H1 (cell line): ENCODE data around the gene TRIM29. TPM values are rescaled to one million over a fixed set of nuclear protein-coding genes. Genes with fewer than 3 reads are reported as not detected.

Experiments used
- CTCF ChIA-PET: fragments of 300-600 bp; sonication (Branson Sonifier 250); formaldehyde crosslinking; loops from one replicate; lab custom pipeline; 2021; ENCODE audit not compliant: partially characterized antibody; lab: Charles Lee
- POLR2A ChIA-PET: fragments of 300-600 bp; sonication (Branson Sonifier 250); formaldehyde crosslinking; loops from one replicate; lab custom pipeline; 2021; ENCODE audit warnings: inconsistent platforms; ENCODE audit not compliant: partially characterized antibody; lab: Charles Lee
- DNase-seq, 2 experiments: peaks; one replicate each; pipeline versions ENCODE4 v3.0.0 to v3.0.0-alpha.2; 2010 to 2022; ENCODE audit warnings: low spot score in 2 of 2, low read depth in 1 of 2, mixed read lengths in 1 of 2
- FAIRE-seq: peaks from 2 replicates; lab custom pipeline; 2011; peaks lifted over from hg19 to GRCh38; lab: Jason Lieb, UNC
- H2AFZ ChIP-seq: 2 replicates; pipeline ENCODE4 v1.8.1; 2012; ENCODE audit warnings: low read length, inconsistent platforms
- H2AK5ac ChIP-seq: 2 replicates; pipeline ENCODE4 v1.6.1; 2013; ENCODE audit warnings: low read depth, low read length
- H2BK120ac ChIP-seq: replicated peaks from 2 replicates; pipeline ENCODE3; 2013; ENCODE audit warnings: low read depth, low read length, inconsistent platforms
- H2BK12ac ChIP-seq: 2 replicates; pipeline ENCODE4 v1.6.1; 2013; ENCODE audit warnings: low read depth, low read length
- H2BK15ac ChIP-seq: 2 replicates; pipeline ENCODE4 v1.6.1; 2013; ENCODE audit warnings: low read length
- H2BK20ac ChIP-seq: 2 replicates; pipeline ENCODE4 v1.6.1; 2013; ENCODE audit warnings: low read length
- H2BK5ac ChIP-seq: 2 replicates; pipeline ENCODE4 v1.6.1; 2013; ENCODE audit warnings: low read depth, low read length
- H3K14ac ChIP-seq: 2 replicates; pipeline ENCODE4 v1.6.1; 2013; ENCODE audit warnings: inconsistent platforms; ENCODE audit not compliant: insufficient read length
- H3K18ac ChIP-seq: 2 replicates; pipeline ENCODE4 v1.6.1; 2013; ENCODE audit warnings: low read length; ENCODE audit errors: extremely low read depth
- H3K23ac ChIP-seq: 2 replicates; pipeline ENCODE4 v1.6.1; 2013; ENCODE audit warnings: inconsistent platforms; ENCODE audit not compliant: insufficient read length
- H3K23me2 ChIP-seq: 2 replicates; pipeline ENCODE4 v1.6.1; 2013; ENCODE audit warnings: low read depth, low read length
- H3K27ac ChIP-seq: 2 replicates; pipeline ENCODE4 v1.6.1; 2011; ENCODE audit warnings: low read depth, low read length, inconsistent platforms
- H3K27me3 ChIP-seq, 4 experiments: replicated peaks in 1 of 4; 1 replicate in 1 of 4; 2 replicates in 3 of 4; pipeline versions ENCODE4 v1.6.1 to v1.8.1; 2011 to 2013; ENCODE audit warnings: low read length in 3 of 4, mild to moderate bottlenecking in 3 of 4, inconsistent platforms in 2 of 4, mixed read lengths in 2 of 4, moderate library complexity in 1 of 4; ENCODE audit not compliant: control insufficient read depth in 3 of 4, insufficient read depth in 3 of 4; ENCODE audit errors: extremely low read depth in 1 of 4
- H3K36me3 ChIP-seq, 4 experiments: 2 replicates each; pipeline versions ENCODE4 v1.6.1 to v1.8.1; 2011 to 2013; ENCODE audit warnings: mild to moderate bottlenecking in 4 of 4, low read length in 3 of 4, moderate library complexity in 2 of 4, control low read depth in 1 of 4, inconsistent platforms in 1 of 4; ENCODE audit not compliant: insufficient read depth in 4 of 4, control insufficient read depth in 2 of 4
- H3K4ac ChIP-seq: replicated peaks from 2 replicates; pipeline ENCODE3; 2013; ENCODE audit warnings: low read length, low read depth, mixed read lengths, inconsistent platforms; ENCODE audit not compliant: insufficient read length
- H3K4me1 ChIP-seq, 4 experiments: replicated peaks in 1 of 4; 1 replicate in 1 of 4; 2 replicates in 3 of 4; pipeline versions ENCODE4 v1.6.1 to v1.8.1; 2011 to 2013; ENCODE audit warnings: low read length in 3 of 4, inconsistent platforms in 2 of 4, mixed read lengths in 1 of 4; ENCODE audit not compliant: insufficient read depth in 4 of 4, control insufficient read depth in 3 of 4
- H3K4me2 ChIP-seq, 2 experiments: 2 replicates each; pipeline versions ENCODE4 v1.6.1 to v1.8.1; 2011 to 2013; ENCODE audit warnings: low read depth in 2 of 2, low read length in 2 of 2, control low read depth in 1 of 2, inconsistent platforms in 1 of 2, mild to moderate bottlenecking in 1 of 2; ENCODE audit not compliant: insufficient read depth in 1 of 2
- H3K4me3 ChIP-seq, 4 experiments: fragments of 200-600, 300-600 bp in 1 of 4; sonication (generic), shearing (Covaris generic), sonication (Bioruptor Twin) in 1 of 4; 2 replicates each; pipeline versions ENCODE4 v1.5.1 to v1.8.1; 2011 to 2016; ENCODE audit warnings: low read length in 4 of 4, low read depth in 3 of 4, control low read depth in 2 of 4, inconsistent platforms in 2 of 4, mild to moderate bottlenecking in 2 of 4, mixed read lengths in 1 of 4, moderate library complexity in 1 of 4; ENCODE audit not compliant: insufficient read depth in 2 of 4; ENCODE audit errors: extremely low read depth in 1 of 4
- H3K56ac ChIP-seq: replicated peaks from 2 replicates; pipeline ENCODE3; 2013; ENCODE audit warnings: low read depth, mild to moderate bottlenecking, mixed read lengths, low read length, inconsistent platforms; ENCODE audit not compliant: insufficient read length
- H3K79me1 ChIP-seq: 2 replicates; pipeline ENCODE4 v1.6.1; 2013; ENCODE audit warnings: low read depth, low read length, control low read depth
- H3K79me2 ChIP-seq, 2 experiments: 2 replicates each; pipeline versions ENCODE4 v1.6.1 to v1.8.1; 2012 to 2013; ENCODE audit warnings: low read length in 2 of 2, mild to moderate bottlenecking in 2 of 2, inconsistent platforms in 1 of 2; ENCODE audit not compliant: insufficient read depth in 2 of 2, control insufficient read depth in 1 of 2
- H3K9ac ChIP-seq, 4 experiments: replicated peaks in 1 of 4; 1 replicate in 1 of 4; 2 replicates in 3 of 4; pipeline versions ENCODE4 v1.6.1 to v1.8.1; 2011 to 2013; ENCODE audit warnings: low read depth in 3 of 4, low read length in 3 of 4, control low read depth in 2 of 4, mild to moderate bottlenecking in 2 of 4, moderate library complexity in 2 of 4, inconsistent platforms in 1 of 4; ENCODE audit errors: extremely low read depth in 1 of 4
- H3K9me3 ChIP-seq, 2 experiments: 2 replicates each; pipeline versions ENCODE4 v1.6.1 to v1.8.1; 2012 to 2013; ENCODE audit warnings: mild to moderate bottlenecking in 2 of 2, moderate library complexity in 2 of 2, control low read depth in 1 of 2, inconsistent platforms in 1 of 2, low read depth in 1 of 2, low read length in 1 of 2, mixed read lengths in 1 of 2; ENCODE audit not compliant: insufficient read depth in 2 of 2
- H4K20me1 ChIP-seq, 2 experiments: replicated peaks in 1 of 2; 2 replicates each; pipeline versions ENCODE3 to v1.8.1; 2011 to 2013; ENCODE audit warnings: inconsistent platforms in 2 of 2, low read length in 2 of 2, mild to moderate bottlenecking in 1 of 2; ENCODE audit not compliant: insufficient read depth in 2 of 2, control insufficient read depth in 1 of 2
- H4K5ac ChIP-seq: 2 replicates; pipeline ENCODE4 v1.6.1; 2013; ENCODE audit warnings: low read length, low read depth, mixed read lengths, inconsistent platforms; ENCODE audit not compliant: insufficient read length
- H4K8ac ChIP-seq: 2 replicates; pipeline ENCODE4 v1.8.0; 2013; ENCODE audit warnings: mild to moderate bottlenecking, moderate library complexity, low read length, inconsistent platforms; ENCODE audit not compliant: insufficient read depth; ENCODE audit errors: extremely low read depth
- H4K91ac ChIP-seq: replicated peaks from 2 replicates; pipeline ENCODE3; 2013; ENCODE audit warnings: low read length, mixed read lengths, inconsistent platforms; ENCODE audit not compliant: insufficient read length
- BACH1 ChIP-seq: IDR thresholded peaks from 2 replicates; pipeline ENCODE4 v1.6.1; 2012; ENCODE audit warnings: low read length, improper control_type of control experiment
- CBX5 ChIP-seq: fragments of 300-800, 300-1000 bp; sonication (generic); IDR thresholded peaks from 2 replicates; pipeline ENCODE4 v1.7.1; 2016; ENCODE audit warnings: antibody characterized with exemption, low read length, low read depth
- CBX8 ChIP-seq: fragments of 300-800, 300-1000 bp; sonication (generic); IDR thresholded peaks from 2 replicates; pipeline ENCODE4 v1.7.1; 2016; ENCODE audit warnings: low read depth, low read length, borderline replicate concordance
- EZH2 ChIP-seq: fragments of 200-600 bp; sonication (generic); IDR thresholded peaks from 2 replicates; pipeline ENCODE4 v1.7.1; 2012; ENCODE audit warnings: low read depth, mild to moderate bottlenecking, moderate library complexity, low read length, inconsistent platforms; ENCODE audit not compliant: severe bottlenecking
- FOSL1 ChIP-seq: IDR thresholded peaks from 2 replicates; pipeline ENCODE4 v1.6.1; 2011; ENCODE audit warnings: mild to moderate bottlenecking, low read depth, low read length, moderate library complexity; ENCODE audit not compliant: insufficient read depth
- JUND ChIP-seq: IDR thresholded peaks from 2 replicates; pipeline ENCODE4 v1.6.1; 2011; ENCODE audit warnings: mild to moderate bottlenecking, improper control_type of control experiment, low read length
- MAFK ChIP-seq: IDR thresholded peaks from 2 replicates; pipeline ENCODE4 v1.6.1; 2012; ENCODE audit warnings: low read depth, mild to moderate bottlenecking, improper control_type of control experiment, low read length
- SAP30 ChIP-seq: fragments of 300-600 bp; sonication (generic); IDR thresholded peaks from 2 replicates; pipeline ENCODE4 v1.7.1; 2012; ENCODE audit warnings: low read length, moderate library complexity, mild to moderate bottlenecking, inconsistent platforms; ENCODE audit not compliant: insufficient read depth, insufficient replicate concordance
- SIX5 ChIP-seq: IDR thresholded peaks from 2 replicates; pipeline ENCODE4 v1.6.1; 2011; ENCODE audit warnings: mild to moderate bottlenecking, low read depth, low read length
- TAF1 ChIP-seq: IDR thresholded peaks from 2 replicates; pipeline ENCODE4 v1.6.1; 2011; ENCODE audit warnings: mild to moderate bottlenecking, low read depth, low read length
- TBP ChIP-seq: IDR thresholded peaks from 2 replicates; pipeline ENCODE4 v1.6.1; 2011; ENCODE audit warnings: low read depth, low read length, improper control_type of control experiment
- TCF12 ChIP-seq: IDR thresholded peaks from 2 replicates; pipeline ENCODE4 v1.6.1; 2011; ENCODE audit warnings: low read depth, mild to moderate bottlenecking, low read length
- WGBS, 2 experiments: shearing (Covaris generic) in 1 of 2; methylation state at CpG; one replicate each; pipeline versions ENCODE4 v1.1.6 to v1.1.7; 2013 to 2015; ENCODE audit warnings: low lambda C conversion rate in 2 of 2, mixed read lengths in 2 of 2, inconsistent platforms in 1 of 2, low coverage in 1 of 2, missing lambda C conversion rate in 1 of 2; ENCODE audit not compliant: insufficient replicate concordance in 2 of 2, insufficient coverage in 1 of 2, insufficient read length in 1 of 2; ENCODE audit errors: extremely low coverage in 1 of 2, missing lambda C conversion rate in 1 of 2; 5-methylcytosine and 5-hydroxymethylcytosine counted together
- polyA plus RNA-seq, 7 experiments: library from polyadenylated mRNA; depleted of rRNA in 3 of 7; stranded (reverse) in 5 of 7; unstranded in 2 of 7; fragments of >200 nt in 5 of 7; fragments of 200-250 nt in 2 of 7; gene quantifications; 1 replicate in 5 of 7; 2 replicates in 1 of 7; 4 replicates in 1 of 7; pipeline versions ENCODE4 v1.2.1 to v1.2.3, GENCODE V29; 2011 to 2013; ENCODE audit warnings: missing spikeins in 2 of 7, mixed read lengths in 2 of 7
- total RNA-seq: library from RNA; stranded (reverse); fragmentation: NEBNext Ultra II Directional; extraction: Animal tissue kit (Norgen Biotek cat#: 25700); gene quantifications from 2 replicates; pipeline ENCODE4 v1.2.1, GENCODE V29; 2021

The TRIM29 gene
- total and polyA plus RNA-seq, 2 of the 8 experiments (the other 6 are each of a cell fraction or from before 2014, with no cell fraction given): 0.17 to 0.43 TPM

GRCh38 chr11:120180551-120181232, 42.8 kb upstream of the TRIM29 start:
- Histone ChIP-seq H4K20me1 (no peaks in the 10 kb centered on the region), H2AFZ (no peak overlapping the region), H3K4me2 (peak overlapping the region in 1 of 2 experiments; percentile 37; a peak in 1 of 4 replicates), H3K4me3 (no peak overlapping the region), H3K23me2 (no peaks in the 10 kb centered on the region; the same call in 1 of the 2 replicates), H2BK12ac (no peak overlapping the region), H4K5ac (no peak overlapping the region), H3K9ac (no peak overlapping the region), H3K9me3 (no peaks in the 10 kb centered on the region), H3K79me1 (no peaks in the 10 kb centered on the region), H3K14ac (no peak overlapping the region), H2BK120ac (no peak overlapping the region), H2AK5ac (no peak overlapping the region), H3K23ac (no peak overlapping the region), H3K56ac (no peak overlapping the region), H4K8ac (no peak overlapping the region), H2BK15ac (no peak overlapping the region), H3K27ac (no peak overlapping the region), H2BK5ac (no peak overlapping the region), H3K27me3 (peaks cover 0 to 27% (median 21%) of the 10 kb centered on the region in 4 experiments; a peak in 4 of 7 replicates), H2BK20ac (no peak overlapping the region), H3K36me3 (no peaks in the 10 kb centered on the region), H3K4ac (no peak overlapping the region), H4K91ac (no peak overlapping the region), H3K4me1 (peaks cover 0 to 9% (median 4%) of the 10 kb centered on the region in 4 experiments; a peak in 3 of 7 replicates), H3K79me2 (no peaks in the 10 kb centered on the region), H3K18ac (no peak overlapping the region; the same call in 1 of the 2 replicates)
- DNase-seq: peak in 1 of 2 experiments; percentile 49
- ChIA-PET CTCF (interaction anchor here (0.7 to 7.8 kb wide), 24 partner anchors 10 to 124 kb away, joined by 3 to 198 read pairs (median 6); partner anchors contain the start of gene OAF), POLR2A (interaction anchor here (0.9 to 1.8 kb wide), 2 partner anchors 9 to 56 kb away, joined by 5 read pairs; no protein-coding TSS in a partner anchor)
- WGBS, 2 experiments: 69% methylated on average over 10 of the region's 11 CpGs; no CpG with 5 or more reads in 1 of the 2 experiments
- no peak for FAIRE-seq
- no peak for TF ChIP-seq CBX5
- no peak for TF ChIP-seq SAP30
- 0 out of 2 replicates have a peak, but pooled peaks have one; percentile 18 for TF ChIP-seq BACH1
- peak; percentile 3 for TF ChIP-seq EZH2
- 0 out of 2 replicates have a peak, but pooled peaks have one; percentile 23 for TF ChIP-seq JUND
- TF ChIP-seq TCF12: no peak
- TF ChIP-seq TBP: no peak
- TF ChIP-seq MAFK: no peak; the same call in 1 of the 2 replicates
- no peak for TF ChIP-seq SIX5
- TF ChIP-seq CBX8: no peak
- no peak for TF ChIP-seq TAF1
- no peak for TF ChIP-seq FOSL1
